Measurements from ENCODE around the gene DPH3.

The DPH3 gene

GRCh38 chr3:16255326-16255725, 9.4 kb downstream of the DPH3 start:
- POLR2A ChIA-PET, result no interaction called here
- H3K9me3 ChIP-seq (ENCODE audit: control insufficient read depth, insufficient read depth, low read depth, low read length), result no peaks in the 10 kb centered on the region
- H3K27ac ChIP-seq (ENCODE audit: extremely low read depth, low read depth, low read length), result no peak overlapping the region
- TF ChIP-seq ZNF148 (tag by site-specific recombination; IDR thresholded peaks at IDR 0.05; ENCODE audit: borderline replicate concordance) (no peak), ZNF654 (tag by site-specific recombination; IDR thresholded peaks at IDR 0.05; ENCODE audit: low read depth) (no peak), ZNF133 (tag by site-specific recombination; IDR thresholded peaks at IDR 0.05) (no peak), ZBTB49 (tag by site-specific recombination; IDR thresholded peaks at IDR 0.05; ENCODE audit: low read depth) (no peak), BCL11A (tag by site-specific recombination; IDR thresholded peaks at IDR 0.05; ENCODE audit: low read depth) (no peak), ZNF37A (tag by site-specific recombination; IDR thresholded peaks at IDR 0.05) (no peak), ZNF510 (tag by site-specific recombination; IDR thresholded peaks at IDR 0.05; ENCODE audit: insufficient replicate concordance) (no peak), ZNF23 (tag by site-specific recombination; IDR thresholded peaks at IDR 0.05; ENCODE audit: borderline replicate concordance) (no peak), ZNF426 (tag by site-specific recombination; IDR thresholded peaks at IDR 0.05) (no peak), ZSCAN23 (tag by site-specific recombination; IDR thresholded peaks at IDR 0.05) (no peak)
- H3K36me3 ChIP-seq (ENCODE audit: control insufficient read depth in 2 of 2, insufficient read depth in 1 of 2, low read length in 2 of 2), result peaks cover 3 to 17% of the 10 kb centered on the region in 2 experiments; a peak in 2 of 3 replicates
- H3K4me1 ChIP-seq (ENCODE audit: control insufficient read depth, insufficient read depth, low read length), result no peaks in the 10 kb centered on the region
- CTCF ChIA-PET, result no interaction called here
- no peak overlapping the region for H3K4me3 ChIP-seq (ENCODE audit: low read depth, low read length)

GRCh38 chr3:16254916-16255315, 9.8 kb downstream of the DPH3 start:
- Histone ChIP-seq H3K4me1 (ENCODE audit: control insufficient read depth, insufficient read depth, low read length) (no peaks in the 10 kb centered on the region), H3K36me3 (ENCODE audit: control insufficient read depth in 2 of 2, insufficient read depth in 1 of 2, low read length in 2 of 2) (peaks cover 1 to 13% of the 10 kb centered on the region in 2 experiments; a peak in 2 of 3 replicates), H3K27ac (ENCODE audit: extremely low read depth, low read depth, low read length) (no peak overlapping the region), H3K4me3 (ENCODE audit: low read depth, low read length) (no peak overlapping the region), H3K9me3 (ENCODE audit: control insufficient read depth, insufficient read depth, low read depth, low read length) (no peaks in the 10 kb centered on the region)
- TF ChIP-seq ZNF571 (tag by site-specific recombination; IDR thresholded peaks at IDR 0.05) (no peak), ZNF248 (tag by site-specific recombination; IDR thresholded peaks at IDR 0.05) (no peak), ZNF513 (tag by site-specific recombination; IDR thresholded peaks at IDR 0.05) (no peak), ZNF112 (tag by site-specific recombination; IDR thresholded peaks at IDR 0.05) (no peak), OVOL3 (tag by site-specific recombination; IDR thresholded peaks at IDR 0.05) (no peak), ZNF114 (tag by site-specific recombination; IDR thresholded peaks at IDR 0.05) (no peak), ZFP3 (tag by site-specific recombination; IDR thresholded peaks at IDR 0.05; ENCODE audit: low read depth) (no peak), ZNF341 (tag by site-specific recombination; IDR thresholded peaks at IDR 0.05; ENCODE audit: low read depth) (no peak), ZNF660 (tag by site-specific recombination; IDR thresholded peaks at IDR 0.05) (no peak), ZBTB1 (tag by site-specific recombination; IDR thresholded peaks at IDR 0.05) (no peak), ELK4 (IDR thresholded peaks at IDR 0.05; ENCODE audit: borderline replicate concordance, low read depth, low read length) (no peak), TRIM28 (IDR thresholded peaks at IDR 0.05; ENCODE audit: borderline replicate concordance, low read length) (no peak), REPIN1 (tag by site-specific recombination; IDR thresholded peaks at IDR 0.05; ENCODE audit: low read depth) (no peak), ZNF585B (tag by site-specific recombination; IDR thresholded peaks at IDR 0.05) (no peak), ZNF335 (tag by site-specific recombination; conservative IDR thresholded peaks at IDR 0.05) (no peak), WT1 (tag by site-specific recombination; IDR thresholded peaks at IDR 0.05) (no peak), PRDM1 (tag by site-specific recombination; IDR thresholded peaks at IDR 0.05) (no peak), ZNF785 (tag by site-specific recombination; IDR thresholded peaks at IDR 0.05) (no peak), PBX3 (CRISPR knock-in tag; IDR thresholded peaks at IDR 0.05) (no peak), ZNF560 (tag by site-specific recombination; IDR thresholded peaks at IDR 0.05; ENCODE audit: borderline replicate concordance) (no peak)
- POLR2A ChIA-PET, result no interaction called here
- CTCF ChIA-PET, result no interaction called here
